SKM-1 treated with dmso at 0.1 percent for 144 hours (cell line): ENCODE data around the gene RCAN2.

ENCODE experiments used
- DNase-seq: peaks from one replicate; lab custom pipeline; 2025; ENCODE audit not compliant: unreplicated experiment; lab: John Stamatoyannopoulos, UW

The RCAN2 gene

DNA sequence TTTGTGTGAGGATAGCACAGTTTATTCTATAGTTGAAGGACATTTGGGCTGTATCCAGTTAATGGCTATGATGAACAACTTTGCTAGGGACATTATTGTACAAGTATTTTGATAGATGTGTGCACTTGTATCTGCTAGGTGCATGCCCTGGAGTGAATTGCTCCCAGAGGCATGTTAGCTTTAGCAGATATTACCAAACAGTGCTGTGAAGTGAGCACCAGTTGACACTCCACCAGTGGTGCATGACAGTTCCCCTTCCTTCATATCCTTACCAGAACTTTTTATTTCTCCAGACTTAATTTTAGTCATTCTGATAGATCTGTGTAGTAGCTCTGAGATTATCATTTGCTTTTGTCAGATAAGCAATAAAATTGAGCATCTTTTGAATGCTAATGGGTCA lies 271.6 kb downstream of the RCAN2 start:
- DNase-seq = peak; percentile 19

DNA sequence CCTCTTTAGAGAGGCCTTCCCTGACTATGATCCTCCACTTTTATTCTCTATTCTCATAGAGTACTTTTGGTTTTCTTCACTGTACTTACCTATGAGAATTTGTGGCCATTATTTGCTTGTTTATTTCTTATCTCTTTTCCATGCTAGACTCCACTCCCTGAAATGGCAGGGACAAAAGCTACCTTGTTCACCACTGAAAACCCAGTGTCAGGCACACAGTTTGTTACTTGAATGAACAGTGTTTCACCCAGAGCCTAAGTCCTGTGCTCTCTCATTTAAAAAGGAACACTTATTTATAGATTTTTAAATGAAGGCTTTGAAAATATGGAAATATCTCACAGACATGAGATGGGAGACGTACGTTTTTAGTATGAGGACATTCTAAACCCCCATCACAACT lies 272.8 kb downstream of the RCAN2 start:
- DNase-seq = no peak

DNA sequence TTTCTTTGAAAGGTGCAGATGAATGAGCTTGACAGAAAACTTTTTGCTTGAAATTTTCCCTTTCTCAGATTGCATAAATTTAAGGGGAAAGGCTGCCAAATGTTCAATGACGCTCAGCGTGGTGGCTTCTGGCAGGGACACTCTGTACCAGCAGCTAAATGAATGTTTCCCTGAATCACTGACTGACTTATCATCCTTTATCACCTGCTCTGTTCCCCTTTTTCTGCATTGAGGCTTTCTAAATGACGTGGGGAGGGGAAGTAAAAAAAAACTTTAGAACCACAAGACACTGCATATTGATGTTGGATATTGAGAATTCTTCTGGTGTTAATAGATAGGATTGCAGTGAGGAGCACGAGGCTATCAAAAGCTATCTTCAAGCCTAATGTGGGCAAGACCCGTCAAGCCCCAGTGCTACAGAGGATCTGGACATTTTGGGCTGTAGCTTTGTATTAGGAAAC lies 273.5 kb downstream of the RCAN2 start:
- peak; percentile 39 for DNase-seq

DNA sequence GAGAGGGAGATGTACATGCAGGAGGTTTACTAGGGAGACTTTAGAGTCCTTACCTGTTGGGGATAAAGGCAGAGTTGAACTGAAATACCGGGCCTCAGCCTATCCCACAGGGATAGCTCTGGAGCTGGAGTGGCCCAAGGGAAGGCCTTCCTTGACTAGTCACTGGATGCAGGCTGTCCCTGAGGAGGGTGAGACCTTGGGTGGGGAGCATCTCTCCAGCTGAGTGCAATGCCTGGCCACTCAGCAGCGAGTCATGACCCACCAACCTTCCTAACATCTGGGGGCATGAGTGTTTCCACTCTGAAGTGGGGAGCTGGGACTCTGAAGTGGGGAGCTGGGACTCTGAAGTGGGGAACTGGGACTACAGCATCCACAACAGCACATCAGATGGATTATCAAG lies 274.4 kb downstream of the RCAN2 start:
- DNase-seq = no peak

DNA sequence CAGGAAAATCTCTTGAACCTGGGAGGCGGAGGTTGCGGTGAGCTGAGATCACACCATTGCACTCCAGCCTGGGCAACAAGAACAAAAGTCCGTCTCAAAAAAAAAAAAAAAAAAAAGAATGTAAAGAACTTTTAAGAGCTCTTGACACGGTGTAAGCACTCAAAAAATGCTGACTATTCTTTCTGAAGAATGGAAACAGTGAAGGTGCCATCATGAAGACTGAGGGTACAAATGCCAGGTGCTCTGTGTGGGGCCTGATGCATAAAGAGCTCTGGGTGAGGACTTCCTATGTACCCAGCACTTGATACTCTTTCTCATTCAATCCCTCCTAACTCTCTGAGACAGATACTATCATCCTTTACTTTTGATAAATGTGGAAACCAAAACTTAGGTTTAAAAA lies 275.5 kb downstream of the RCAN2 start:
- DNase-seq = no peak

DNA sequence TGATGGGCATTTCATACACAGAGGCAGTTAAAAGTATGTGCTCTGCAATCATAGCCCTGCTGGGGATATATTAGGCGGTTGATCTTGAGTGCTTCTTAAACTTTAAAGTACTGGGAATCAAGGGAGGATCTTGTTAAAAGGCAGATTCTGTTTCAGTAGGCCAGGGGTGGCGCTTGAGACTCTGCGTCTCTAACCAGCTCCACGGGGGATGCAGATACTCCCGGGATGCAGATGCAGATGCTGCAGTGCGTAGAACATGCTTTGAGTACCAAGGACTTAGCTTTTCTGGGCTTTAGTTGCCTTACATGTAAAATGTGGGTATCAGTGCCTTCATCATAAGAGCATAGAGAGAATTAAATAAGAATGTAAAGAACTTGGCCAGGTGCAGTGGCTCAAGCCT lies 276.0 kb downstream of the RCAN2 start:
- no peak for DNase-seq

DNA sequence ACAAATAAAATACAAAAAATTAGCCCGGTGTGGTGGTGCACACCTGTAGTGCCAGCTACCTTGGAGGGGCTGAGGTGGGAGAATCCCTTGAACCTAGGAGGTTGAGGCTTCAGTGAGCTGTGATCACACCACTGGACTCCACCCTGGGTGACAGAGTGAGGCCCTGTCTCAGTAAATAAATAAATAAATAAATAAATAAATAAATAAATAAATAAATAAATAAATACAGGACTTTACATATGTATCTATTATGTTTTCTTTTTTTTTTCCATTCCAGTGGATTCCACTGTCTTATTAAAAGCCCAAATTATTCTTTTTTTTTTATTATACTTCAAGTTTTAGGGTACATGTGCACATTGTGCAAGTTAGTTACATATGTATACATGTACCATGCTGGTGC lies 279.3 kb downstream of the RCAN2 start:
- no peak for DNase-seq

DNA sequence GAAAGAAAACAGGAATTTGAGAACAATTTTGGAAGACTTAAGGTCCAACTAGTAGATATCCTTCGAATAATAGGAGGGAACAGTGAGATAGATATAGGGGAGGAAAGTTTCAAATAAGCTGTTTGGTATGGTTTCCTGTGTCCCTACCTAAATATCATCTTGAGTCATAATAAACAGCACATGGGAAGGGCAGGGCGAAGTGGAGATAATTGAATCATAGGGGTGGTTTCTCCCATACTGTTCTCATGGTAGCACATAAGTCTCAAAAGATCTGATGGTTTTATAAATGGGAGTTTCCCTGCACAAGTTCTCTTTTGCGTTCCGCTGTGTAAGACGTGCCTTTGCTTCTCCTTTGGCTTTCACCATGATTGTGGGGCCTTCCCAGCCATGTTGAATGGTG lies 281.0 kb downstream of the RCAN2 start:
- no peak for DNase-seq

DNA sequence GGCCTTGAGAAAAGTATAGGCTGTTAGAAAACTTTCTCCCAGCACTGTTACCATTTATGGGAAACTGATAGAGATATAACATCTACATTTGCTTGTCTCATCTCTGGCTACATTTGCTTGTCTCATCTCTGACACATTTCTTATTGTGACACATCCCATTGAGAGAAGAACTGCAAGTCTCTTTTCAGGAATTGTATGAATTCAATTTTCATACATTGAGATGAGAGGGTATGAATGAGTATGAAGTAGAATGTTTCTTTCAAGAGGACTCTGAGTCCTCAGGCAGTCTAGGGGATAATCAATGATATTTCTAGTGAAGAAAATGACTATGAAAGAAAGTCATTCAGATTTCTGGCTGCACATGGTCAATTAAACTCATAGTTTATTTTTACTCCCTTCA lies 282.9 kb downstream of the RCAN2 start:
- DNase-seq = no peak

DNA sequence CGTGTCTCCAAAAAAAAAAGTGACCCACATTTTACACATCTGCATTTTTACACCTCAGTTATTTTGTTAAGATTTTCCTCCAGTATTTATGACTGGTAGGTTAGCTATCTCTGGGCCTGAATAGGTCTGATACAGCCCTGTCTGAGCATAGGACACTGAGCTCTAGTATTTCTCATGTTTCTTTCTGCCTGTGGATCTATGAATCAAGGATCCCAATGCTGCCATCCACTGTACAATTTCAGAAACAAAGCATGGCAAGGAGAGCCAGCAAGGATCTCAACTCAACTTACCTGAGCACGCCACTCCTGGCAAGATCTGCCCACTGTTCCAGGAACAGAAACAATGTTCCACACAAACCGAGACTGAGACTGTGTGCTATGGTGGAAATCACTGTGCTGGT lies 284.1 kb downstream of the RCAN2 start:
- no peak for DNase-seq

DNA sequence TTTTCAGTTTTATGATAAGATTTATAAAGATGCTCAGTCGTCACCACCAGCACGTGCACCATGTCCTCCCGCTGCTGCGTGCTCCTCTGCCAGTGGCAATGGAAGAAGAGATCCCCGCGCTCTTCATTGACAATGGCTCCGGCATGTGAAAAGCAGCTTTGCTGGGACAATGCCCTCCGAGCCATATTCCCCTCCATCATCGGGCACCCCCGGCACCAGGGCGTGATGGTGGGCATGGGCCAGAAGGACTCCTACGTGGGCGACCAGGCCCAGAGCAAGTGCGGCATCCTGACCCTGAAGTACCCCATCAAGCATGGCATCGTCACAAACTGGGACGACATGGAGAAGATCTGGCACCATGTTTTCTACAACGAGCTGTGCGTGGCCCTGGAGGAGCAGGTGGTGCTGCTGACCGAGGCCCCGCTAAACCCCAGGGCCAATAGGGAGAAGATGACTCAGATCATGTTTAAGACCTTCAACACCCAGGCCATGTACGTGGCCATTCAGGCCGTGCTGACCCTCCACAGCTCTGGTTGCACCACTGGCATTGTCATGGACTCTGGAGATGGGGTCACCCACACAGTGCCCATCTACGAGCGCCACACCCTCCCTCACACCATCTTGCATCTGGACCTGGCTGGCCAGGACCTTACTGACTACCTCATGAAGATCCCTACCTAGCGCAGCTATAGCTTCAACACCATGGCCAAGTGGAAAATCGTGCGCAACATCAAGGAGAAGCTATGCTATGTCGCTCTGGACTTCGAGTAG lies 286.2 kb downstream of the RCAN2 start:
- DNase-seq = no peak

DNA sequence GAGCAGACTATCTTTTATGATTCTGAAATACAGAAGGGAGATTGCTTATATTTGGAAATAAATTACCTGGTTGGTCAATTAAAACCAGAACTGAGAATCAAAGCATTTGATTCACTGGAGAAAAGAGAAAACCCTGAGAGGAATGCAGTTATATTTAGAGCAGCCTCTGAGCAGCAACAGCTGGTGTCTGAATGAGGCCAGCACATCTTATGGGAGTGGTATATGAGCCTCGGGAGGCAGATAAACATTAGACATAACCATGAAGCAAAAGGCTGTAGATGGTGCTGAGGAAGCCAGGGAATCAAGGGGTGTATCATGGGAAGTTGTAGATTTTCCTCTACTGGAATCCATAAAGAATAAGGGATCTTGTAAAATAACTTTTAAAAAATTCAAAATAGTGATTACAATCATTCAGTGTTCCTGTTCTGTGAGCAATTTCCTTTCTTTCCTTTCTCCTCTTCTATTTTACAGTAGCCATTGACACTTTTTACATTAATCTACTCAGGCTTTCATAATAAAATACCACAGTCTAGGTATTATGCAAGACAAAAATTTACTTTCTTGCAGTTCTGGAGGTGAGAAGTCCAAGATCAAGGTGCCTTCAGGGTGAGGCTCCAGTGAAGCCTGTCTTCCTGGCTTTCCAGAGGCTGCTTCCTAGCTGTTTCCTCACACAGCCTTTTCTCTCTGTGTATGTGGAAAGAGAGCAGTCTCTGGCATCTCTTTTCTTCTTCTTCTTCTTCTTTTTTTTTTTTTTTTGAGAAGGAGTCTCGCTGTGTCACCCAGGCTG lies 287.7 kb downstream of the RCAN2 start:
- no peak for DNase-seq

DNA sequence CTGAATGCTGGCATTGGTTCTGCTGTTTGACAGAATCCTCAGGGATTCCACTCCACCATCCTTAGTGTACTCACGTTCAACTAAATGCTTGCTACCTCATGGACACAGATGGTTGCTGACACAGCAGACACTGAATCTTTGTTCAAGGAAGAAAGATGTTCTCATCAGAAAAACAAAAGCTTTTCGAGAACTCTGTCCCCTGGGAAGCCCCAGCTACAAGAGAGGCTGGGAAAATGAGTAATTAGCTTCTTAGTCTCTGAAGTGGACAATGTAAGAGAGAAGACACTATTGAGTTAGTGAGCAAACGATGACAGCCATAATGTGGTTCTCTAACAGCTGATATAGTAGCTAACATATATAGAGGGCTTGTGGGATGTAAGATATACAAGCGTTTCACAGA lies 289.5 kb downstream of the RCAN2 start:
- DNase-seq = no peak

DNA sequence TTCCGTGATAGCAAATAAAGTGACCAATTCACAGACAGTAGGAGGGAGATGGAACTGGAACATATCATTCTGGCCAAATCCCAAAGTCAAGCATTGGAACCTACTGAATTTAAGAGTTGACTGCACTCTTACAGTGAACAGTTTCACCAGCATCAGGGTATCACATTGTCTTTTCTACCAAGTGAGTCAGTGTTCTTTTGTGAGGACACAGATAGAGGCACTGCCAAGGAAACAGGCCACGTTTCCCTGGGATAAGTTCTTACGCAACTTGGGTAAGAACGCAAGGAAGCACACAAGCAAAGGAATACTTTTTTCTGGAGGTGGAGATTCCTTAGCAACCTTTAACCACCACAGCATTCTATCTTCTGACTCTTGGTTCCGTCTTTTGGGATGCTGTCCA lies 291.9 kb downstream of the RCAN2 start:
- DNase-seq = no peak

DNA sequence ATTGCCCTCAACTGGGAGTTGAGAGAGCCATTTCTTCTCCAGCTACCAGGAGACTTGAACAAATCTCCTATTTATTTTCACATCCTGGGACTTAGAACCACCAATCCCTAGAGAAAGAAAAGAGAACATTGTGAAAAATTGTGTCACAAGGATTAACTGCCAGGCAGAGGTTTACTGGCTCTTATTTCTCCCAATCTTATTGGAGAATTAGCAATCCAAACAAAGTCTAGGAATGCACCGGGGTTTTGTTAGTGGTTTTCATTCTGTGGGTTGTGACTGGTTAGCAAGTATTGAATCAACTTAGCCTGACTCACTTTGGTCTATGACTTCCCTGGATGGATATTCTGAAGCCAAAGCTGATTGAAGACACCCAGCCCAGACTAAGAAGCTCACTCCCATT lies 299.3 kb downstream of the RCAN2 start:
- no peak for DNase-seq

DNA sequence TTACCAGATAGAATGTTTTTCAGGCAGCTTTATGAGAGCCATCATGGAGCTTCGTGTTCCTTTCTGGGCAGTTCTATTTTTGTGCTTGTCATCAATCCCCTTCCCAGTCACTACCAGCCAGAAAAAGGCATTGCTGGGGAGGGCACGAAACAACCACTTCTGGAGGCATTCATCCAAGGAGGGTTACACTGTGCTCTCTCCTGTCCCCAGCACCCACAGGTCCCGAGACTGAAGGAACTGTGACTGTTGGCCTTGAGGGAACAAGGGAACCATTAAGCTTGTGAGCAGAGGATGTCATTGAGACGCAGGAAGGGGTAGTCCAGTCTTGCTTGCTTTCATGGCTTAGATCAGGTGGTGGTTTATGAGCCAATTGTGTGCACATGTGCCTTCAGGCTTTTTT lies 300.4 kb downstream of the RCAN2 start:
- DNase-seq = no peak

DNA sequence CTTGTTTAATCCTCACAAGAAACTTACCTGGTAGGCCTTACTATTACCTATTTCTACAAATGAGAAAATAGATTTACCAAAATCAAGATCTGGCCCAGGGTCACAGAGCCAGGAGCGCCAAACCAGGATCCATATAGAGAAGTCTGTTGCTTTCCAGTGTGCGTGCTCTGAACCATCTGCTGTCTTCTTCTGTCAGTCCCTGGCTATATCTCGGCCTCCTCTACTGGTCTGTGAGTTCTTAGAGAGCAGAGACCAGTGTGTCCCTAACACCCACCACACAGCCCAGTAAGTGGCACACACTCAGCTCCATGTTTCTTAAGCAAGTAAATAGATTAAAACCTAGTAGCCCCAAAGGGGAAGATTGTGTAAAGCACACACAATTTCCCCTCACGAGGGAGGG lies 301.5 kb downstream of the RCAN2 start:
- no peak for DNase-seq

DNA sequence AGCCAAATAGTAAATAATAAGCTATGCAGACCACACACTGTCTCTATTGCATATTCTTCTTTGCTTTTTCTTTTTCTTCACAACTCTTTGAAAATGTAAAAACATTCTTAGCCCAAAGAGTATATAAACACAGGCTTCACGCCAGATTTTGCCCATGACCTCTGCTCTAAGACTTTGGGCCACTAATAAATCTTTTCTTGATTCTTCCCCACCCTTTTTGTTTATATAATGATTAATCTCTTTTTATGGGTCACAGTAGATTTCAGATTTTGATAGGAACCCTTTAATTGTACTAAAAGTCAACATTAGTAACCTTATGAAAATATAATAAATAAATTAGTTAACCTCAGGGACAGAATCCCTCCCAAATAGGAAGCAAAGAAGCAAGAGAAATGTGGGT lies 304.7 kb downstream of the RCAN2 start:
- no peak for DNase-seq

DNA sequence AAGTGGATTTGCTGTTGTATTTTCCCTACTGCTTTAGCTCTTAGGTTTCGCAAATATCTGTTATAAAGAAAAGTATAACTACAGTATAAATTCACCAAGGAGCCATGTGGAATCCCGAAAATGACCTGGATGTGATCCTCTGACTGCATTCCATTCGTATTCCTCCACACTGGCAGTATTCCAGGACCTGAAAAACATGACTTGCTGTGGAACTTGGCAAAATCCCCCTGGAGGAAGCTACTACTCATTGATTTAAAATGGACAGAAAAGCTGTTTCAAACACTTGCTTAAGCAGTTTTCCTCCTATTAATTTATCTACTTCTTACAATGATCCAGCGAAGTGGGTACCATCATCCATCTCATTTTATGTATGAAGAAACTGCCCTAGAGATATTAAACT lies 307.1 kb downstream of the RCAN2 start:
- DNase-seq = no peak

DNA sequence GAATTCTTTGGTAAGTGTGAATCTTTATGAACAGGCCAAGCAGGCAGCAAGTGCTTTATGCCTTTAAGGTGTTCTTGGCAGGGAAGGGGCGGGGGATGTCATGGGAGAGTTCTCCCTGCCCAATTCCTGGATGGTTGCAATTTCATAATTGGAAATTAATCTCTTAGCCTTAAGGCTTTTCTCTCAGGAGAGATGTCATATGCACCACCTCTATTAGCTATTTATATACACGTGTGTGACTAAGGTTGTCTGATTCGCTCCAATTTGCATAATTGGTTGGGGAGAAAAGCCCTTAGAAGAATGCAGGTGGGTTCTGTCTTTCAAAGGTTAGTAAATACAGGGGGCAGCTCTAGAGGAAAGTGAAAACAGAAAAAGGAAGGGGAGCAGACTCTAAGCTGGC lies 315.3 kb downstream of the RCAN2 start:
- DNase-seq = no peak

DNA sequence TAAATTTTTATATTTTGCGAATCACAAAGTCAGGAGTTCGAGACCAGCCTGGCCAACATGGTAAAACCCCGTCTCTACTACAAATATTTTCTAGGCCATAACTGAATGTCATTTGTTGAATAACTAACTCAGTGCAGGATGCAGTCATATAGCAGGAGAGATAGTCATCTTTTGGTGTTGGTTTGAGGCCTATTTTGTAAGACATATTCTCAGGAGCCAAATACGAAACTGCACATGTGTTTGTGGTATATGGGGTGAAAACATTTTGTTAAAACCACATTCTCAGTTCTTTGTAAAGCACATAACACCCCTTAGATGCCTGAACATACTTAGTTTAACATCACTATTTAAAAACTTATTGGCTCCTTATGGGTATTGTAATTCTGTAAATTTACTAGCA lies 315.8 kb downstream of the RCAN2 start:
- no peak for DNase-seq

DNA sequence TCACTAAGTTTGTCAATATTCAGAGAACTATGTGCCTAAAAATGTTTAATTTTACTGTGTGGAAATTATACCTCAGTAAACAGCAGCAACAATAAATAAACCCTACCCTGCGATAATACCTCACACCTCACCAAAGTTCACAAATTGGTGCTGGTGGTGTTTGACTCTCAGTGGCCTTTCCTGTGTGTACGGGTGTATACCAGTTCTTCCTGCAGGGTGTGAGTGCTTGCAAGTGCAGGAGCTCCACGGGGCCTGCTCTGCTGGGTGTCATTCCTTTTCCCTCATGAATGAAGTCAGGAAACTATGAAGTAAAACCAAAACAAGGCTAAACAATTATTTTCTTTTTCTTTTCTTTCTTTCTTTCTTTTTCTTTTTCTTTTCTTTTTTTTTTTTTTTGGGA lies 316.3 kb downstream of the RCAN2 start:
- no peak for DNase-seq

DNA sequence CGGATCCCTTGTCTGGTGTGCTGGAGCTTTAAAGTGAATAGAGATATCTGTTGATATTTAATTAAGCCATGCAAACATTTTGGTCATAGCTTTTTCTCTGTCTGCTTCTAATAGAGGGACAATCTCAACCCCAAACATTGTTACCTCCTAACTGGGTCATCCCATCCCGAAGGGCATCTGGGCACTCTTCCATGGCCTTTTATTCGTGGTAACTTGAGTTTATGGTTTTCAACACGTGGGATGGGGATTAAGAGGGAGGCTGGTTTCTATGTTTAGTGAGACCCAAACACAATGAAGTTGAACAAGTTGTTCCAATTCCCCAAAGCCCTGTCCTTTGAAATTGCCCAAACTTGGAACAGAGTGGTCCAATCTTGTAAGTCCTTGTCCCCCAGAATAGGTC lies 319.1 kb downstream of the RCAN2 start:
- no peak for DNase-seq
